SK-N-MC (cell line): ENCODE data around the gene SACS.
"Not testable (repeated sequence)": the region's sequence is repeated elsewhere in the genome, so short reads cannot be mapped to it uniquely, and the experiment has no call there.

Source experiments
- DNase-seq: peaks from one replicate; pipeline ENCODE4 v3.0.0-alpha.2; 2011; ENCODE audit warnings: low read depth, low spot score
- H3K27ac ChIP-seq: fragments of 200-600 bp; sonication (generic); 2 replicates; pipeline ENCODE4 v1.5.1; 2016; ENCODE audit warnings: mixed run types
- H3K36me3 ChIP-seq: fragments of 200-600 bp; sonication (generic); 2 replicates; pipeline ENCODE4 v1.6.1; 2017; ENCODE audit warnings: antibody characterized with exemption, low read length, mixed read lengths; ENCODE audit not compliant: insufficient read depth
- H3K4me3 ChIP-seq: fragments of 200-600 bp; sonication (generic); 2 replicates; pipeline ENCODE4 v1.5.1; 2016
- H3K9ac ChIP-seq: fragments of 200-600 bp; sonication (generic); 2 replicates; pipeline ENCODE4 v1.8.0; 2017; ENCODE audit warnings: mixed run types, mixed read lengths; ENCODE audit not compliant: insufficient read length
- H3K9me3 ChIP-seq: fragments of 200-600 bp; sonication (generic); 2 replicates; pipeline ENCODE4 v1.6.1; 2017; ENCODE audit warnings: low read depth, mild to moderate bottlenecking, antibody characterized with exemption, low read length, moderate library complexity, mixed read lengths
- EZH2 ChIP-seq: fragments of 200-600 bp; sonication (generic); IDR thresholded peaks from one replicate; pipeline ENCODE4 v1.6.1; 2017; ENCODE audit warnings: antibody characterized with exemption
- FOXP2 ChIP-seq: optimal IDR thresholded peaks from 2 replicates; pipeline ENCODE3; 2011; ENCODE audit warnings: mild to moderate bottlenecking, moderate library complexity; ENCODE audit not compliant: insufficient read depth; ENCODE audit errors: extremely low read length, control extremely low read depth
- POLR2AphosphoS5 ChIP-seq: IDR thresholded peaks from 2 replicates; pipeline ENCODE4 v1.6.1; 2012; ENCODE audit warnings: mild to moderate bottlenecking, low read depth, low read length, borderline replicate concordance

SACS gene

GRCh38 chr13:23321535-23322241 is 111.8 kb downstream of the SACS start:
- Histone ChIP-seq H3K4me3 (no peak overlapping the region), H3K36me3 (no peaks in the 10 kb centered on the region), H3K27ac (no peak overlapping the region), H3K9me3 (no peaks in the 10 kb centered on the region), H3K9ac (no peak overlapping the region)
- no peak for DNase-seq
- TF ChIP-seq POLR2AphosphoS5 (no peak), FOXP2 (no peak)

GRCh38 chr13:23320926-23321534 is 112.5 kb downstream of the SACS start:
- H3K9ac ChIP-seq: no peak overlapping the region
- no peaks in the 10 kb centered on the region for H3K36me3 ChIP-seq
- H3K27ac ChIP-seq: no peak overlapping the region
- no peaks in the 10 kb centered on the region for H3K9me3 ChIP-seq
- H3K4me3 ChIP-seq: no peak overlapping the region
- no peak for DNase-seq
- no peak for TF ChIP-seq EZH2

- Histone ChIP-seq H3K9ac (no peak overlapping the region), H3K9me3 (no peaks in the 10 kb centered on the region), H3K36me3 (no peaks in the 10 kb centered on the region), H3K27ac (no peak overlapping the region), H3K4me3 (no peak overlapping the region)
- no peak for TF ChIP-seq FOXP2
- no peak for TF ChIP-seq EZH2
- TF ChIP-seq POLR2AphosphoS5: no peak
- no peak for DNase-seq
Observed at GRCh38 chr13:23319883-23320224, 113.6 kb downstream of the SACS start.

GRCh38 chr13:23314837-23315236 is 118.7 kb downstream of the SACS start:
- not testable (repeated sequence) for H3K4me3 ChIP-seq, DNase-seq, H3K36me3 ChIP-seq, H3K27ac ChIP-seq, H3K9ac ChIP-seq, H3K9me3 ChIP-seq

GRCh38 chr13:23292586-23292985 is 140.9 kb downstream of the SACS start:
- H3K9me3 ChIP-seq: no peaks in the 10 kb centered on the region
- H3K36me3 ChIP-seq: no peaks in the 10 kb centered on the region
- TF ChIP-seq POLR2AphosphoS5 (no peak), EZH2 (no peak), FOXP2 (no peak)
- DNase-seq: no peak
- H3K4me3 ChIP-seq: no peak overlapping the region
- no peak overlapping the region for H3K9ac ChIP-seq
- H3K27ac ChIP-seq: no peak overlapping the region

- H3K9ac ChIP-seq: no peak overlapping the region
- TF ChIP-seq FOXP2 (no peak), EZH2 (no peak), POLR2AphosphoS5 (no peak)
- H3K9me3 ChIP-seq: no peaks in the 10 kb centered on the region
- H3K27ac ChIP-seq: no peak overlapping the region
- DNase-seq: no peak
- H3K4me3 ChIP-seq: no peak overlapping the region
- H3K36me3 ChIP-seq: no peaks in the 10 kb centered on the region
Observed at GRCh38 chr13:23289917-23290357, 143.6 kb downstream of the SACS start.

- H3K9ac ChIP-seq: no peak overlapping the region
- H3K9me3 ChIP-seq: no peaks in the 10 kb centered on the region
- DNase-seq: no peak
- no peak overlapping the region for H3K4me3 ChIP-seq
- no peak overlapping the region for H3K27ac ChIP-seq
- TF ChIP-seq FOXP2: no peak
- TF ChIP-seq POLR2AphosphoS5: no peak
- no peak for TF ChIP-seq EZH2
- no peaks in the 10 kb centered on the region for H3K36me3 ChIP-seq
Observed at GRCh38 chr13:23288995-23289394, 144.5 kb downstream of the SACS start.

GRCh38 chr13:23288564-23288963 is 144.9 kb downstream of the SACS start:
- TF ChIP-seq EZH2 (no peak), POLR2AphosphoS5 (no peak), FOXP2 (no peak)
- no peak for DNase-seq

GRCh38 chr13:23279321-23279720 is 154.2 kb downstream of the SACS start:
- no peak for DNase-seq
- TF ChIP-seq POLR2AphosphoS5 (no peak), EZH2 (no peak), FOXP2 (no peak)

More at GRCh38 chr13:23288564-23288963, 144.9 kb downstream of the SACS start:
- no peak overlapping the region for H3K9ac ChIP-seq
- no peak overlapping the region for H3K27ac ChIP-seq
- H3K36me3 ChIP-seq: no peaks in the 10 kb centered on the region
- no peak overlapping the region for H3K4me3 ChIP-seq
- no peaks in the 10 kb centered on the region for H3K9me3 ChIP-seq

More at GRCh38 chr13:23279321-23279720, 154.2 kb downstream of the SACS start:
- Histone ChIP-seq H3K4me3 (no peak overlapping the region), H3K27ac (no peak overlapping the region), H3K36me3 (no peaks in the 10 kb centered on the region), H3K9ac (no peak overlapping the region), H3K9me3 (no peaks in the 10 kb centered on the region)
